Stimulated activated CD4-positive, alpha-beta T cell treated with anti-CD3 and anti-CD28 coated beads, Interleukin-1b, Interleukin-23, amount 100 ng/mL, for 4 hours (primary cell): ENCODE measurements around the gene ANO1.

Experiments used
- DNase-seq, 2 donors: peaks; one replicate each; pipeline ENCODE4 v3.0.0-alpha.2; 2020; ENCODE audit warnings: low read depth in 2 of 2

ANO1 gene

GRCh38 chr11:70095541-70096252 is 17.6 kb downstream of the ANO1 start:
- no peak for DNase-seq

- no peak for DNase-seq
Observed at GRCh38 chr11:70097783-70098563, 19.9 kb downstream of the ANO1 start.

GRCh38 chr11:70098936-70099335 is 20.8 kb downstream of the ANO1 start:
- DNase-seq: no peak

GRCh38 chr11:70099578-70100279 is 21.6 kb downstream of the ANO1 start:
- no peak for DNase-seq

GRCh38 chr11:70100280-70100603 is 22.1 kb downstream of the ANO1 start:
- no peak for DNase-seq

- no peak for DNase-seq
Observed at GRCh38 chr11:70100791-70101190, 22.7 kb downstream of the ANO1 start.

GRCh38 chr11:70103256-70103975 is 25.3 kb downstream of the ANO1 start:
- no peak for DNase-seq

- DNase-seq: no peak
Observed at GRCh38 chr11:70104419-70104818, 26.3 kb downstream of the ANO1 start.

GRCh38 chr11:70104961-70105360 is 26.8 kb downstream of the ANO1 start:
- no peak for DNase-seq

GRCh38 chr11:70105369-70105754 is 27.2 kb downstream of the ANO1 start:
- no peak for DNase-seq

- no peak for DNase-seq
Observed at GRCh38 chr11:70105755-70106571, 27.8 kb downstream of the ANO1 start.

- DNase-seq: no peak
Observed at GRCh38 chr11:70106757-70107156, 28.6 kb downstream of the ANO1 start.

- DNase-seq: no peak
Observed at GRCh38 chr11:70107191-70107590, 29.1 kb downstream of the ANO1 start.

- DNase-seq: no peak
Observed at GRCh38 chr11:70107756-70108155, 29.6 kb downstream of the ANO1 start.

- no peak for DNase-seq
Observed at GRCh38 chr11:70108250-70108649, 30.1 kb downstream of the ANO1 start.

- no peak for DNase-seq
Observed at GRCh38 chr11:70109006-70109405, 30.9 kb downstream of the ANO1 start.

- DNase-seq: no peak
Observed at GRCh38 chr11:70109903-70110302, 31.8 kb downstream of the ANO1 start.

- DNase-seq: no peak
Observed at GRCh38 chr11:70110538-70111055, 32.5 kb downstream of the ANO1 start.

- no peak for DNase-seq
Observed at GRCh38 chr11:70111269-70112016, 33.3 kb downstream of the ANO1 start.

GRCh38 chr11:70112017-70112434 is 33.9 kb downstream of the ANO1 start:
- no peak for DNase-seq
